Endodermal cell (in vitro differentiated cells): ENCODE results near the gene PRR16. TPM values are rescaled to one million over a fixed set of nuclear protein-coding genes. Genes with fewer than 3 reads are reported as not detected.

Source experiments
- DNase-seq: peaks from one replicate; pipeline ENCODE4 v3.0.0-alpha.2; 2017
- H3K27ac ChIP-seq: 2 replicates; pipeline ENCODE4 v1.5.1; 2013; ENCODE audit warnings: mild to moderate bottlenecking, low read depth, low read length, moderate library complexity
- H3K27me3 ChIP-seq: 2 replicates; pipeline ENCODE4 v1.6.1; 2013; ENCODE audit warnings: mild to moderate bottlenecking, low read length, moderate library complexity; ENCODE audit not compliant: insufficient read depth, control insufficient read depth, poor library complexity, severe bottlenecking
- H3K36me3 ChIP-seq: 2 replicates; pipeline ENCODE4 v1.7.0; 2013; ENCODE audit warnings: mild to moderate bottlenecking, low read length, moderate library complexity; ENCODE audit not compliant: control insufficient read depth, insufficient read depth
- H3K4me1 ChIP-seq: one replicate; pipeline ENCODE4 v1.7.0; 2013; ENCODE audit warnings: low read length; ENCODE audit not compliant: control insufficient read depth, insufficient read depth
- H3K4me3 ChIP-seq: 2 replicates; pipeline ENCODE4 v1.5.1; 2013; ENCODE audit warnings: mild to moderate bottlenecking, low read length, moderate library complexity
- H3K9ac ChIP-seq: 2 replicates; pipeline ENCODE4 v1.6.1; 2013; ENCODE audit warnings: mild to moderate bottlenecking, low read length, moderate library complexity; ENCODE audit not compliant: poor library complexity, severe bottlenecking; ENCODE audit errors: extremely low read depth
- H3K9me3 ChIP-seq: 2 replicates; pipeline ENCODE4 v1.6.1; 2013; ENCODE audit warnings: mild to moderate bottlenecking, low read length, moderate library complexity; ENCODE audit not compliant: control insufficient read depth
- H3K27ac Mint-ChIP-seq: 2 replicates; pipeline ENCODE4 v1.8.0; 2020; ENCODE audit warnings: mixed read lengths
- H3K27me3 Mint-ChIP-seq: 2 replicates; pipeline ENCODE4 v1.8.0; 2021; ENCODE audit warnings: mild to moderate bottlenecking, mixed read lengths; ENCODE audit not compliant: insufficient read depth
- H3K36me3 Mint-ChIP-seq: 2 replicates; pipeline ENCODE4 v1.8.0; 2020; ENCODE audit warnings: low read depth, mixed read lengths
- H3K4me1 Mint-ChIP-seq: 2 replicates; pipeline ENCODE4 v1.8.0; 2020; ENCODE audit warnings: mixed read lengths
- H3K4me3 Mint-ChIP-seq: 2 replicates; pipeline ENCODE4 v1.8.0; 2020; ENCODE audit warnings: mild to moderate bottlenecking, moderate library complexity, mixed read lengths
- H3K9me3 Mint-ChIP-seq: 2 replicates; pipeline ENCODE4 v1.8.0; 2020; ENCODE audit warnings: mild to moderate bottlenecking, mixed read lengths
- WGBS, 2 experiments: methylation state at CpG; one replicate each; pipeline versions ENCODE4 v1.1.5 to v1.1.7; 2013; ENCODE audit warnings: missing lambda C conversion rate in 2 of 2, mixed read lengths in 1 of 2; ENCODE audit not compliant: insufficient coverage in 1 of 2, insufficient read length in 1 of 2; 5-methylcytosine and 5-hydroxymethylcytosine counted together
- total RNA-seq, 2 donors: library from RNA; stranded (reverse); fragmentation: NEBNext Ultra II Directional in 1 of 2; extraction: Animal tissue kit (Norgen Biotek cat#: 25700) in 1 of 2; gene quantifications; 2 replicates in 1 of 2; 3 replicates in 1 of 2; pipeline ENCODE4 v1.2.1, GENCODE V29; 2021
- TF ChIP-seq, protein P1 (sequence below): fragments of 200-600 bp; sonication (generic); conservative IDR thresholded peaks from 2 replicates; pipeline ENCODE4 v1.5.0; 2021; ENCODE audit warnings: antibody characterized with exemption, mild to moderate bottlenecking

PRR16 gene
- total RNA-seq, 2 donors from 2014 or later: 0.53 to 0.64 TPM

DNA sequence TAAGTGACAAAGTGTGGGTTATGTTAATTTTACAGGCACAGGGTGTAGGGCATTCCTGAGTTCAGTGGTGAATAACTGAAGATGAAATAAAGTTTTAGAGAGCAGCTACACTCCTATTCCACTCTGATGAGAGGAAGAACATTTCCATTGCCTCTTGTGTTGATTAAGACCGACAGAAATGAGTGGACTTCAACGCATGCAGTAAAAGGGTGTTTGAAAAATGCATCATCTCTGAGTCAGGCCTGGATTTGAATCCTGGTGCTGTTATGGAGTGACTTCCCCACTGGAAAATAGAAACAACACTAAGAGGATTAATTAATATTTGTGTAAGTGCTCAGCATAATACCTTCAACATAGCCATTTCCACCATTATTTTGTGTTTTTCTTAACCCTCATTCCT lies 86.3 kb downstream of the PRR16 start:
- Histone ChIP-seq H3K27ac (no peak overlapping the region), H3K36me3 (no peaks in the 10 kb centered on the region), H3K4me1 (no peaks in the 10 kb centered on the region), H3K9ac (no peak overlapping the region), H3K27me3 (no peaks in the 10 kb centered on the region), H3K9me3 (no peaks in the 10 kb centered on the region), H3K4me3 (no peak overlapping the region)
- TF ChIP-seq, protein P1, sequence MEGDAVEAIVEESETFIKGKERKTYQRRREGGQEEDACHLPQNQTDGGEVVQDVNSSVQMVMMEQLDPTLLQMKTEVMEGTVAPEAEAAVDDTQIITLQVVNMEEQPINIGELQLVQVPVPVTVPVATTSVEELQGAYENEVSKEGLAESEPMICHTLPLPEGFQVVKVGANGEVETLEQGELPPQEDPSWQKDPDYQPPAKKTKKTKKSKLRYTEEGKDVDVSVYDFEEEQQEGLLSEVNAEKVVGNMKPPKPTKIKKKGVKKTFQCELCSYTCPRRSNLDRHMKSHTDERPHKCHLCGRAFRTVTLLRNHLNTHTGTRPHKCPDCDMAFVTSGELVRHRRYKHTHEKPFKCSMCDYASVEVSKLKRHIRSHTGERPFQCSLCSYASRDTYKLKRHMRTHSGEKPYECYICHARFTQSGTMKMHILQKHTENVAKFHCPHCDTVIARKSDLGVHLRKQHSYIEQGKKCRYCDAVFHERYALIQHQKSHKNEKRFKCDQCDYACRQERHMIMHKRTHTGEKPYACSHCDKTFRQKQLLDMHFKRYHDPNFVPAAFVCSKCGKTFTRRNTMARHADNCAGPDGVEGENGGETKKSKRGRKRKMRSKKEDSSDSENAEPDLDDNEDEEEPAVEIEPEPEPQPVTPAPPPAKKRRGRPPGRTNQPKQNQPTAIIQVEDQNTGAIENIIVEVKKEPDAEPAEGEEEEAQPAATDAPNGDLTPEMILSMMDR: no peak
- Mint-ChIP-seq H3K4me3 (no peak overlapping the region), H3K4me1 (no peaks in the 10 kb centered on the region), H3K27ac (no peak overlapping the region), H3K36me3 (no peaks in the 10 kb centered on the region), H3K27me3 (no peaks in the 10 kb centered on the region), H3K9me3 (no peaks in the 10 kb centered on the region)
- no peak for DNase-seq
- 85 to 90% methylated on average over 2 of the region's 2 CpGs for WGBS, 2 experiments

- 98 to 100% methylated on average over 2 to 3 of the region's 3 CpGs for WGBS, 2 experiments
- Mint-ChIP-seq H3K36me3 (no peaks in the 10 kb centered on the region), H3K4me1 (no peaks in the 10 kb centered on the region)
Measured at GRCh38 chr5:120552638-120553037, 88.5 kb downstream of the PRR16 start.

GRCh38 chr5:120555345-120555744 lies 91.2 kb downstream of the PRR16 start:
- TF ChIP-seq, protein P1: no peak
- Histone ChIP-seq H3K36me3 (no peaks in the 10 kb centered on the region), H3K4me3 (no peak overlapping the region), H3K27ac (no peak overlapping the region), H3K9ac (no peak overlapping the region), H3K4me1 (no peaks in the 10 kb centered on the region), H3K9me3 (no peaks in the 10 kb centered on the region), H3K27me3 (no peaks in the 10 kb centered on the region)
- Mint-ChIP-seq H3K27ac (no peak overlapping the region), H3K4me3 (no peak overlapping the region), H3K27me3 (no peaks in the 10 kb centered on the region), H3K4me1 (no peaks in the 10 kb centered on the region), H3K36me3 (no peaks in the 10 kb centered on the region), H3K9me3 (no peaks in the 10 kb centered on the region)
- DNase-seq: no peak
- 87 to 91% methylated on average over 1 to 2 of the region's 2 CpGs for WGBS, 2 experiments

More at GRCh38 chr5:120552638-120553037, 88.5 kb downstream of the PRR16 start:
- no peak overlapping the region for H3K4me3 Mint-ChIP-seq
- no peak for DNase-seq
- H3K9ac ChIP-seq: no peak overlapping the region
- no peak overlapping the region for H3K27ac Mint-ChIP-seq
- no peaks in the 10 kb centered on the region for H3K9me3 Mint-ChIP-seq
- H3K36me3 ChIP-seq: no peaks in the 10 kb centered on the region
- H3K4me3 ChIP-seq: no peak overlapping the region
- H3K27ac ChIP-seq: no peak overlapping the region
- no peaks in the 10 kb centered on the region for H3K9me3 ChIP-seq
- H3K4me1 ChIP-seq: no peaks in the 10 kb centered on the region
- H3K27me3 ChIP-seq: no peaks in the 10 kb centered on the region
- TF ChIP-seq, protein P1: no peak
- no peaks in the 10 kb centered on the region for H3K27me3 Mint-ChIP-seq
